Keratinocyte (primary cell): ENCODE results near the gene PXYLP1.

Experiments
- EZH2 ChIP-seq: IDR thresholded peaks from one replicate; pipeline ENCODE4 v1.6.1; 2012; ENCODE audit warnings: inconsistent platforms, mild to moderate bottlenecking, low read length, moderate library complexity
- TF ChIP-seq, protein P1 (sequence below), 3 experiments: IDR thresholded peaks in 1 of 3; conservative IDR thresholded peaks in 1 of 3; optimal IDR thresholded peaks in 1 of 3; 2 replicates in 2 of 3; 3 replicates in 1 of 3; pipeline versions ENCODE3 to v1.5.1; 2011; ENCODE audit warnings: low read length in 3 of 3, mild to moderate bottlenecking in 3 of 3, moderate library complexity in 2 of 3, control low read depth in 1 of 3, inconsistent platforms in 1 of 3; ENCODE audit not compliant: insufficient read depth in 2 of 3; ENCODE audit errors: extremely low read depth in 1 of 3

DNA sequence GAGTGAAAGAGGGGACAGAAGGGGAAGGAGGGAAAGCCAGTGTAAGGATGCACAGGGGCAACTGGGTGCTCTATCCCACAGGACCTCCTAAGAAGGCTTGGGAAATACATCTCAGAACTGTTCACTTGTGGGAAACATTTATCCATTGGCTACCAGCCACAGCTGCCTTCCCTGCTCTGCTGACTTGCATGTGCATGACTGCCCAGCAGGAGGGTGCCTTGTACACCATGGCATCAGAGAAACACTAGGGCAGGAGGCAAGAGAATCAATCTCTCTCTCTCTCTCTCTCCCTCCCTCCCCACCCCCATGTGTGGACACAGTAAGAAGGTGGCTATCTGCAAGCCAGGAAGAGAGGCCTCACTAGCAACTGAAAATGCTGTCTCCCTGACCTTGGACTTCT lies 73.8 kb downstream of the PXYLP1 start:
- TF ChIP-seq, protein P1, sequence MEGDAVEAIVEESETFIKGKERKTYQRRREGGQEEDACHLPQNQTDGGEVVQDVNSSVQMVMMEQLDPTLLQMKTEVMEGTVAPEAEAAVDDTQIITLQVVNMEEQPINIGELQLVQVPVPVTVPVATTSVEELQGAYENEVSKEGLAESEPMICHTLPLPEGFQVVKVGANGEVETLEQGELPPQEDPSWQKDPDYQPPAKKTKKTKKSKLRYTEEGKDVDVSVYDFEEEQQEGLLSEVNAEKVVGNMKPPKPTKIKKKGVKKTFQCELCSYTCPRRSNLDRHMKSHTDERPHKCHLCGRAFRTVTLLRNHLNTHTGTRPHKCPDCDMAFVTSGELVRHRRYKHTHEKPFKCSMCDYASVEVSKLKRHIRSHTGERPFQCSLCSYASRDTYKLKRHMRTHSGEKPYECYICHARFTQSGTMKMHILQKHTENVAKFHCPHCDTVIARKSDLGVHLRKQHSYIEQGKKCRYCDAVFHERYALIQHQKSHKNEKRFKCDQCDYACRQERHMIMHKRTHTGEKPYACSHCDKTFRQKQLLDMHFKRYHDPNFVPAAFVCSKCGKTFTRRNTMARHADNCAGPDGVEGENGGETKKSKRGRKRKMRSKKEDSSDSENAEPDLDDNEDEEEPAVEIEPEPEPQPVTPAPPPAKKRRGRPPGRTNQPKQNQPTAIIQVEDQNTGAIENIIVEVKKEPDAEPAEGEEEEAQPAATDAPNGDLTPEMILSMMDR (optimal IDR thresholded peaks at IDR 0.05 in 1 of 3, IDR thresholded peaks at IDR 0.05 in 1 of 3, conservative IDR thresholded peaks at IDR 0.05 in 1 of 3; ENCODE audit: extremely low read depth in 1 of 3, insufficient read depth in 2 of 3, low read length in 3 of 3): peak; percentile 17 to 47 (median 46)
- TF ChIP-seq EZH2: no peak
